Measurements from ENCODE around the gene SAV1.
A peak's percentile ranks its signal among the peaks of the same experiment; 100 is the strongest.
"Not testable (repeated sequence)": the region's sequence is repeated elsewhere in the genome, so short reads cannot be mapped to it uniquely, and the experiment has no call there.

The SAV1 gene

GRCh38 chr14:50667996-50668825 is at the start of gene SAV1:
TSS of gene SAV1 (minus strand) at chr14:50668306. CDS start at chr14:50667967, 339 bp downstream.
- DNase-seq, result peak; percentile 88 to 96 (median 95)

GRCh38 chr14:50717811-50718210 is 49.7 kb upstream of the SAV1 start:
- peak in 1 of 3 experiments; percentile 13 for DNase-seq

- DNase-seq, result peak in 2 of 3 experiments; percentile 17 to 30
These were observed 46.5 kb upstream of the SAV1 start for GRCh38 chr14:50714450-50715073.

DNA sequence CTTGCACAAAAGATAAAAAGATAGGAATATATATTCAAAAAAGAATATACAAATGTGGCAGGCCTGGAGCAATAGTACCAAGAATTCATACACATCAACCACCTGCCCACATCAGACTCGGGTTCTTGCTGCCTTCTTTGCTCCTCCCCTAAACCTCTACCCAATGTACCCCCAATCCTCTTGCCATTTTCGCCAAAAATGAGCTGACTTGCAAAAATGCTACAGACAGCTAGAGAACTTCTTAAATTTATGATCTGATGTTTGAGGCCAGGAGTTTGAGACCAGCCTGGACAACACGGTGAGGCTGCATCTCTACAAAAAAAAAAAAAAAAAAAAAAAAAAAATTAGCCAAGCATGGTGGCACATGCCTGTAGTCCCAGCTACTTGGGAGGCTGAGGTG is 42.9 kb upstream of the SAV1 start:
- no peak for DNase-seq

DNA sequence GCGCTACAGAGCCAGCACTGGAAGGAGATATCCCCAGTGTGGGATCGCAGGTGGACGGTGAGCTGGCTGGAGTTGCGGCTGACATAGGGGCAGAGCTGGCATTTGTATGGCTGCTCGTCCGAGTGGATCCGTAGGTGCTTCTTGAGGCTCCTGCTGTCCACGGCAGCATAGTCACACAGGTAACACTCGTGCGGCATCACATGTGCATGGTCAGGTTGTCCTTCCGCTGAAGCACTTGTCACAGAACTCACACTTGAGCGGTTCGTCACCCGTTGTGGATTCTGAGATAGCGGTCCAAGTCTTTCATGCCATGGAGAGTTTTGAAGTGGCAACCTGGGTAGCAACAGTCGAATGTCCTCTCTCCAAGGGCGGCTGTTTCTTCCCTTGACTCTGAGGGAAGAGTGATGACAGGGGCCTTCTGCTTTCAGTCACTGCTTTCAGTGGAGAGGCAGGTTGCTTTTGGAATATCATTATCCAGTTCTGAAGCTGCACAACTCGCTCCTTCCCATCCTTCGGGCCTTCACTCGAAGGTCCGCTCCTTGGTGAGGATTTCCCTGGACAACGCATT is 37.0 kb upstream of the SAV1 start:
- DNase-seq, result no peak

DNA sequence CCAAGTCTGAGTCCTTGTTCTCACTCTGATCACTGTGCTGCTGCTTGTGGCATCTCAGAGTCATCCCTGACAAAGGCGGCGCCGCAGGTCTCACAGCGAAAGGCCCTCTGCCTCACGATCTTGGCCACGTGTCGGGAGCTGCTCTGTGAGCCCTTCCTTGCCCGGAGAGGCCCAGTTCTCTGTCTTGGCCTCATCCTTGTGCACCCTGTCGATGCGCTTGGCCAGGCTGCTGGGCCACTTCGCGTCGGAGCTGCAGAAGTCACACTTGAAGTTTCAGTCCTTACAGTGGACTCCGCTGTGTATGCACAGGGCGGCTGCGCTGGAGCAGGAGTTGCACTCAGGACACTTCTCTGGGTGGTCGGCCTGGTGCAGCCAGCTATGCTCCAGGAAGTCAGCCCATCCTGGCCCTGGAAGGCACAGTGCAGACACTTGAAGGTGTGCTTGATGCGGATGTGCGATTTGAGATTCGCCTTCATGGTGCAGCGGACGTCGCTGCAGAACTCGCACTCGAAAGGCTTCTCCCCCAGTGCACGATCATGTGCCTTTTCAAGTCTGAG is 36.4 kb upstream of the SAV1 start:
- no peak for DNase-seq

GRCh38 chr14:50697659-50698290 is 29.7 kb upstream of the SAV1 start:
- no peak for DNase-seq

- DNase-seq, result not testable (repeated sequence)
These were observed 26.2 kb upstream of the SAV1 start for GRCh38 chr14:50694260-50694659.

DNA sequence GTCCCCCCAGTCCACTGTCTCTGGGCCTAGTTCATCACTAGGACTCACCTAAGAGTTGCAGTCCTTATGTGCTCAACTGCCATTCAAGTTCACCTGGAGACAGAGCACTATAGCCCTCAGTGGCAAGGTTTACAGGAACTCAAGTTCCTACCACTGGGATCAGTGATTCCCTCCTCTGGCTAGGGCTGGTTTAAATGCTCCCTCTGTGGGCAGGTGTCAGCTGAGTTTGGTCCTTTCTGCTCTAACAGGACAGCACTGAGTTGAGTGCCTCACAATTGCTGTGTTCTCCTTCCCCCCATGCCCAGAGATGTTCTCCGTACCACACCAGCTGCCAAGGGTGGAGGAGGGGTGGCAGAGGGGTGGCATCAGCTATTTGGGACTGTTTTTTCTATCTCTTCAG is 20.8 kb upstream of the SAV1 start:
- no peak for DNase-seq

DNA sequence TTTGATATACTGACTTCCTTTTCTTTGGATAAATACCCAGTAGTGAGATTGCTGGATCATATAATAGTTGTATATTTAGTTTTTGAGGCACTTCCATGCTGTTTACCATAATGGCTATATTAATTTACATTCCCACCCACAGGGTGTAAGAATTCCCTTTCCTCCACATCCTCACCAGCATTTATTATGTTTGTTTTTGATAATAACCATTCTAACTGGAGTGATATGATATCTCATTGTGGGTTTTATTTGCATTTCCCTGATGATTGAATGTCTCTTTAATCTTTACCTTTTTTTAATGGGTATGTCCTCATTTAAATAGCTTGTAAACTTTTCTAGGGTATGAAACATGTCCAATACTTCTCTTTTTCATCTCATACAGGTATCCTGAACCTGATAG is 11.6 kb upstream of the SAV1 start:
- no peak for DNase-seq

DNA sequence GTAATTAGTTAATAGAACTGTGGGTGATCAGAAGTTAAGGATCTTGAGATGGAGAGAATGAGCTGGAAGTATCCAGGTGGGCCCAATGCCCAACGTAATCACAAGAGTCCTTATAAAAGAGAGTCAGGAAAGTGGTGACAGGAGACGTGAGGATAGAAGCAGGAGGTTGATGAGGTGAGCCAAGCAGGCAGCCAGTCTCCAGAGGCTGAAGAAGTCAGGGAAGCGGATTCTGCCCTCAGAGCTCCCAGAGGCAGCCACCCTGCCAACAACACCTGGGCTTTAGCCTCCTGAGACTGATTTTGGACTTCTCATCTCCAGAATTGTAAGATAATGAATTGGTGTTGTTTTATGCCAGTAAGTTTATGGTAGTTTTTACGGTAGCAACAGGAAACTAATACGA is 10.1 kb upstream of the SAV1 start:
- DNase-seq, result no peak

GRCh38 chr14:50677527-50678063 is 9.5 kb upstream of the SAV1 start:
- DNase-seq, result no peak

- no peak for DNase-seq
These were observed 8.9 kb upstream of the SAV1 start for GRCh38 chr14:50676814-50677516.

DNA sequence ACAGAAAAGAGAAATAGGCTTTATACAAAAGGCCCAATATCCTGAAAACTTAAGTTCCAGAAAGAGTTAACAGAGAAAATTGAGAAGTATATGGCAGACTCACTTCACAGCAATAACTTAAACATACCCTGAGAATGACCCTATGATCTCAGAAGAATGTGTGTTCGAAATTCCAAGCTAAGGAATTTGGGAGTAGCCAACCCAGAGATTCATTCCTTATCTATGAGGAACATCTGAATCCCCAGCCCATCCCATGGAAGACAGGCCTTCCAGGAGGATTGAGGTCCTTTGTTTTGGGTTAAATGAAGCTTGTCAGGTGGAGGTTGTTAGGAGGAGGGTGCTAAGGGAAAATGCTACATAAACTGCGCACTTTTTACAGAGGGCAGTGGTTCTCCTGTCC is 7.5 kb upstream of the SAV1 start:
- DNase-seq, result no peak

DNA sequence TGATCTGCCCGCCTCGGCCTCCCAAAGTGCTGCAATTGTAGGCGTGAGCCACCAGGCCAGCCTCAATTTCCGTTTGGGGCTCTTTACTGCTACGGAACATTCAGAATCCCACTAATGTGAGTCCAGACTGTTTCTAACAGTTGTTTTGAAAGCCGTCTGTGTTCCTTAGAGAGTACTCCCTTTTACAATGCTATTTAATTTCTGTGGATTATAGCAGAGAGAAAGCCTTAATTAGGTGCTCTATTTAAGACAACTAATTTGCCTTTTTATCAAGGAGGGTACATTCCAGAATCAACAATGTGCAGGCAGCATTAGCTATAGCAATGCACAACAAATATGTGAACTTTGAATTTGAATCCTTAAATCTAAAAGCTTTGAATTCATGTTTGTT is 2.8 kb upstream of the SAV1 start:
- DNase-seq, result no peak

- no peak for DNase-seq
These were observed 2.2 kb upstream of the SAV1 start for GRCh38 chr14:50670196-50670865.

DNA sequence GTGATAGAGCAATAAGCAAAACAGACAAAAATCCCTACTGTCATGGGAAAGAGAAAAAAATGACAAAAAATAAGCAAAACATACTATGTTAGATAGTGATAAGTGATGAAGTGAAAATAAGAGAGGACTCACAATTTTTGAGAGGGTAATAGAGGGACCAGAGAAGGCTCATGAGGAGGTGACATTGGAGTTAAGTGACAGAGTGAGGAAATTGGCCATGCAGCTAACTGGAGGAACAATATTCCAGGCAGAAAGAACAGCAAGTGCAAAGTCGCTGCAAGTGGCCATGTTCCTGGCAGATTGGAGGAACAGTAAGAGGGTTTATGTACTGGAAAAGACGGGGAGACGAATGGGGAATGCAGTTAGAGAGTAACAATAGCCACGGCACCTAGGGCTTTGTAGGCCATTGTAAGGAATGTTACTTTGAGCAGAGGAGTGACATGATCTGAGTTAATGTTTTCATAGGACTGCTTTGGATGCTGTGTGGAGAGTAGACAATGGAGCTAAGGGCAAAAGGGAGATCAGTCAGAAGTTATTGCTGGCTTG is 1.4 kb upstream of the SAV1 start:
- DNase-seq, result no peak

DNA sequence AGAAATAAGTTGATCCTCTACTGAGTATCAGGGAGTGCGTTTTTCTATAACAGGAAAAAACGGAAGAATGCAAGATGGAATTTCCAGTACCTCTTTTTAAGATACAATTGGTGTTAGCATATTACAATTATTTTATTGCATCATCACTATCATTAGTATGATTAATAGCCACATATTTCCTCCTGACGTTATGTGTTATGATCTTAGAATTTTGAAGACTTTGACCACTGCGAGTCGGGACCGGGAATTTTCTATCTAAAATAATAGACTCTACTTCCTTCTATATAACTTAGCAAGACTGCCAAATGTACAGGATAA is 679 bp upstream of the SAV1 start:
- DNase-seq, result no peak

GRCh38 chr14:50667684-50667995 is 466 bp downstream of the SAV1 start:
- DNase-seq, result peak; percentile 70 to 85 (median 84)

GRCh38 chr14:50666772-50667683 is 1.1 kb downstream of the SAV1 start:
- peak; percentile 33 to 75 (median 57) for DNase-seq

DNA sequence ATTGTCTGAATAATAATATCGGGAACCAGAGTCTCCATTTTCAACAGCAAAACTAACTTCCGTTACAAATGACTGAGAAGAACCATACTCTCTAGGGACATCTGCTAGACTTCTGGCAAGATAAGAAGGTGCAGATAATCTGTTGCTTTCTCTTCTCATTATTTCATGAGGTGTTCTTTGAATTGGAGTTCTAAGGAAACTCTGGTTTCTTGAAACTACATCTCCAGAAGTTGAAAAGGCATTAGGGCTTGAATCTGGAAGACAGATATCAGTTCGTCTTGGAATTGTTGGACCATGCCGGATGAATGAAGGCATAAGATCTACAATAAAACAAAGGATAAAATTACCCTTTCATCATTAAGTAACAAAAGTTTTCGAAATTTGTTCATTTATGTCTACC is 2.8 kb downstream of the SAV1 start:
- not testable (repeated sequence) for DNase-seq

Data from NCI-H1417 (cell line).